ENCODE measurements around the gene HDAC11.

- no peak for TF ChIP-seq CTCF (IDR thresholded peaks at IDR 0.05)
- no peak for TF ChIP-seq POLR2A (IDR thresholded peaks at IDR 0.05)
These were observed 75.6 kb downstream of the HDAC11 start for GRCh38 chr3:13555753-13556152.

Measured in heart left ventricle (tissue), 13 donors.